Stomach (tissue), 9 donors: ENCODE results near the gene VWA2. TPM values are rescaled to one million over a fixed set of nuclear protein-coding genes. Genes with fewer than 3 reads are reported as not detected.

Experiments
- DNase-seq, 2 donors: peaks; one replicate each; pipeline versions ENCODE4 v3.0.0 to v3.0.0-alpha.2; 2013 to 2019
- H3K27ac ChIP-seq, 5 donors: fragments of 200-600 bp in 4 of 5; sonication (generic) in 4 of 5; one replicate each; pipeline ENCODE4 v1.5.1; 2013 to 2019; ENCODE audit warnings: mild to moderate bottlenecking in 1 of 5, moderate library complexity in 1 of 5
- H3K27me3 ChIP-seq, 3 donors: fragments of 200-600 bp; sonication (generic); one replicate each; pipeline ENCODE4 v1.5.1; 2017 to 2019; ENCODE audit warnings: mixed run types in 1 of 3
- H3K36me3 ChIP-seq, 4 donors: fragments of 200-600 bp; sonication (generic); 1 replicate in 3 of 4; 2 replicates in 1 of 4; pipeline ENCODE4 v1.5.1; 2016 to 2019
- H3K4me1 ChIP-seq, 4 donors: fragments of 200-600 bp; sonication (generic); one replicate each; pipeline ENCODE4 v1.5.1; 2016 to 2019
- H3K4me3 ChIP-seq, 4 donors: fragments of 200-600 bp; sonication (generic) in 3 of 4; one replicate each; pipeline ENCODE4 v1.5.1; 2016 to 2019; ENCODE audit warnings: mild to moderate bottlenecking in 1 of 4
- H3K9me3 ChIP-seq, 4 donors: fragments of 200-600 bp; sonication (generic); one replicate each; pipeline ENCODE4 v1.5.1; 2016 to 2019
- EP300 ChIP-seq: sonication (generic); formaldehyde crosslinking; IDR thresholded peaks from one replicate; pipeline ENCODE4 v1.6.1; 2017; ENCODE audit warnings: antibody characterized with exemption
- POLR2A ChIP-seq, 4 donors: fragments of 450-650 bp; IDR thresholded peaks; one replicate each; pipeline ENCODE4 v1.6.1; 2016; ENCODE audit warnings: antibody characterized with exemption in 4 of 4, control low read depth in 2 of 4, mild to moderate bottlenecking in 1 of 4, moderate library complexity in 1 of 4
- POLR2AphosphoS5 ChIP-seq, 3 donors: sonication (generic); formaldehyde crosslinking; IDR thresholded peaks; one replicate each; pipeline ENCODE4 v1.6.1; 2016; ENCODE audit warnings: antibody characterized with exemption in 3 of 3
- WGBS, 5 donors: extraction: QIAGEN DNeasy Blood & Tissue Kit in 3 of 5; methylation state at CpG; one replicate each; pipeline versions ENCODE4 v1.1.5 to v1.1.7; 2013 to 2018; 5-methylcytosine and 5-hydroxymethylcytosine counted together
- intact Hi-C: fragments of 100-400 bp; cut with DNase I; formaldehyde crosslinking; loops from one replicate; pipeline ENCODE4 v1.15.1; 2023; ENCODE audit warnings: low total_unique reads
- polyA plus RNA-seq, 3 donors: library from polyadenylated mRNA; stranded (reverse); fragments of 200-250 nt; gene quantifications; one replicate each; pipeline ENCODE4 v1.2.3, GENCODE V29; 2013
- total RNA-seq, 5 donors: library from RNA; depleted of rRNA; stranded (reverse); fragments of >200 nt; gene quantifications; one replicate each; pipeline versions ENCODE4 v1.1.0 to v1.2.3, GENCODE V29; 2014 to 2016
- TF ChIP-seq, protein P1 (sequence below), 7 experiments: fragments of 450-650 bp in 4 of 7; fragments of 200-600 bp in 3 of 7; sonication (generic) in 3 of 7; IDR thresholded peaks; one replicate each; pipeline ENCODE4 v1.5.1; 2016 to 2019; ENCODE audit warnings: antibody characterized with exemption in 7 of 7, control low read depth in 2 of 7, mild to moderate bottlenecking in 1 of 7
- donor health status: healthy with polysubstance abuse.
- donor health status: Bipolar disorder and iron deficiency.
- donor health status: healthy.

The VWA2 gene
- total and polyA plus RNA-seq, 8 donors: 0.46 to 20.7 (median 5.8) TPM

DNA sequence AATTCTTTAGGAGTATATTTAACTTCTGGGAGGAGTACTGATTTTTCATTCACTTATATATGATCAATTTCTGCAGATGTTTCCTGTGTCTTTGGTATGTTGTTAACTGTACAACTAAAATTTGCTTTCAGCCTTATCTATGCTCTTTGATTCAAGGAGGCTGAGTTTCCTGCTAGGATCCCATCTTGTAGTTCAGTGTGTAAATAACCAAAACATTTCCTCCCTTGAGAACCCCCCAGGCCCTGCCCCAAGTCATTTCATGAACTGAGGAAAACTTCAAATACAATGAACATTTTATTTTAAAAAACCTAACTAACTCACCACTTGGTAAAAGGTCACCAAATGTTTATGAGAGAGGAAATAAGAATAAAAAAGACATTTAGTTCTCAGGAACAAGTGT is 55.5 kb downstream of the VWA2 start:
- DNase-seq: no peak
- H3K27ac ChIP-seq: no peak overlapping the region
- H3K27me3 ChIP-seq: no peaks in the 10 kb centered on the region
- no peaks in the 10 kb centered on the region for H3K4me1 ChIP-seq
- intact Hi-C loops: no loop called here
- H3K9me3 ChIP-seq: peaks cover 3 to 29% (median 18%) of the 10 kb centered on the region in 4 donors
- peaks cover 23 to 70% (median 51%) of the 10 kb centered on the region in 4 donors for H3K36me3 ChIP-seq
- no peak for TF ChIP-seq POLR2AphosphoS5 (IDR thresholded peaks at IDR 0.05)
- TF ChIP-seq, protein P1, sequence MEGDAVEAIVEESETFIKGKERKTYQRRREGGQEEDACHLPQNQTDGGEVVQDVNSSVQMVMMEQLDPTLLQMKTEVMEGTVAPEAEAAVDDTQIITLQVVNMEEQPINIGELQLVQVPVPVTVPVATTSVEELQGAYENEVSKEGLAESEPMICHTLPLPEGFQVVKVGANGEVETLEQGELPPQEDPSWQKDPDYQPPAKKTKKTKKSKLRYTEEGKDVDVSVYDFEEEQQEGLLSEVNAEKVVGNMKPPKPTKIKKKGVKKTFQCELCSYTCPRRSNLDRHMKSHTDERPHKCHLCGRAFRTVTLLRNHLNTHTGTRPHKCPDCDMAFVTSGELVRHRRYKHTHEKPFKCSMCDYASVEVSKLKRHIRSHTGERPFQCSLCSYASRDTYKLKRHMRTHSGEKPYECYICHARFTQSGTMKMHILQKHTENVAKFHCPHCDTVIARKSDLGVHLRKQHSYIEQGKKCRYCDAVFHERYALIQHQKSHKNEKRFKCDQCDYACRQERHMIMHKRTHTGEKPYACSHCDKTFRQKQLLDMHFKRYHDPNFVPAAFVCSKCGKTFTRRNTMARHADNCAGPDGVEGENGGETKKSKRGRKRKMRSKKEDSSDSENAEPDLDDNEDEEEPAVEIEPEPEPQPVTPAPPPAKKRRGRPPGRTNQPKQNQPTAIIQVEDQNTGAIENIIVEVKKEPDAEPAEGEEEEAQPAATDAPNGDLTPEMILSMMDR (IDR thresholded peaks at IDR 0.05): no peak
- no peak for TF ChIP-seq POLR2A (IDR thresholded peaks at IDR 0.05)
- no peak for TF ChIP-seq EP300
- no peak overlapping the region for H3K4me3 ChIP-seq

DNA sequence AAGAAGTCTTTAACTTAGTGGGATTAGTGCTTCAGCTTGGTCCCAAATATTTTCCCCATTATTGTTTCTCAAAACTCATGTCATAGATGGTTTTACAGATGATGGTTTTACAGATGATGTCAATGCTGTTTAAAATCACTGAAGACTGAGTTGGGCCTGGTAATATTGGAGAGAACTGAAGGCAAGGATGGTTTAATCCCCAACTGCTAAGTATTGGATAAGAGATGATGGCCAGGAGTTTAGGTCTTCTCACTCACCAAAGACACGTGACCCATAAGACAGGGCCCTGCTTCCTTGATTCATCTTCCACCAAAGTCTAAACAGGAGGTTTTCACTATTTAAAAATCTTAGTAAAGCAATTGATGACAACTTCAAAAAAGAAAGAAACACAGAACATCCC is 56.3 kb downstream of the VWA2 start:
- Histone ChIP-seq H3K36me3 (peaks cover 23 to 78% (median 59%) of the 10 kb centered on the region in 4 donors), H3K4me1 (no peaks in the 10 kb centered on the region), H3K4me3 (no peak overlapping the region), H3K27me3 (no peaks in the 10 kb centered on the region), H3K27ac (no peak overlapping the region), H3K9me3 (peaks cover 3 to 29% (median 18%) of the 10 kb centered on the region in 4 donors)
- TF ChIP-seq, protein P1 (IDR thresholded peaks at IDR 0.05): no peak
- TF ChIP-seq POLR2AphosphoS5 (IDR thresholded peaks at IDR 0.05): no peak
- WGBS, 5 donors: 0 to 44% (median 0%) methylated on average over 1 of the region's 1 CpG
- DNase-seq: no peak
- intact Hi-C loops: no loop called here

DNA sequence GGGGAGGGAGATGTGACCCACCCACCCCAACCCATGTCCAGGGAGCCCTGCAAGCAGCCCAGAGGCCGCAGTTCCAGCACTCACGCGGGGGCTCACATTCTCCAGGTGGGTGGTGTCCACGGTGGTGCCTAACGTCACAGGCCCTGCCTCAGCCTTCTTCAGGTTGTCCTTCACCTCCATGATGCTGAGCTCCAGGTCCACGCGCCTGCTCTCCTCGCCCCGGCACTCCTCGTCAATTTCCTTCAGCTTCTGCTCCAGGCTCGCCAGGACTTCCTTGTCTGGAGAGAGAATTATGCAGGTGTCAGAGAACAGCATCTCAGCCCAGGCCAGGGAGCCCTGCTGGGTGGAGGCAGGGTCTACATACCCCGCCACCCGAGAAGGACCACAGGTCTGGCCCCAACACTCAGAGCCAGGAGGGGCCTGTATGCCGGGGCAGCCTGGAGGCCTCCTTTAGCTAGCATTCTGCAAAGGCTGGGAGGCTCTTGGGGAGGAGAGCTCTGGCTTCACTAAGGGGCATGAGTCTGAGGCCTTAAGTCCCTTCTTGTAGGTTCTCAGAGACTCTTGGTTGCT is 58.2 kb downstream of the VWA2 start:
- WGBS, 5 donors: 97 to 100% (median 98%) methylated on average over 11 to 14 of the region's 14 CpGs
- TF ChIP-seq, protein P1 (IDR thresholded peaks at IDR 0.05): no peak
- TF ChIP-seq POLR2AphosphoS5 (IDR thresholded peaks at IDR 0.05) (no peak), POLR2A (IDR thresholded peaks at IDR 0.05) (no peak), EP300 (no peak)
- no peak for DNase-seq
- peaks cover 3 to 29% (median 18%) of the 10 kb centered on the region in 4 donors for H3K9me3 ChIP-seq
- no peaks in the 10 kb centered on the region for H3K27me3 ChIP-seq
- no peak overlapping the region for H3K4me3 ChIP-seq
- H3K27ac ChIP-seq: no peak overlapping the region
- H3K4me1 ChIP-seq: no peaks in the 10 kb centered on the region
- peaks cover 23 to 81% (median 66%) of the 10 kb centered on the region in 4 donors for H3K36me3 ChIP-seq
- intact Hi-C loops: no loop called here

DNA sequence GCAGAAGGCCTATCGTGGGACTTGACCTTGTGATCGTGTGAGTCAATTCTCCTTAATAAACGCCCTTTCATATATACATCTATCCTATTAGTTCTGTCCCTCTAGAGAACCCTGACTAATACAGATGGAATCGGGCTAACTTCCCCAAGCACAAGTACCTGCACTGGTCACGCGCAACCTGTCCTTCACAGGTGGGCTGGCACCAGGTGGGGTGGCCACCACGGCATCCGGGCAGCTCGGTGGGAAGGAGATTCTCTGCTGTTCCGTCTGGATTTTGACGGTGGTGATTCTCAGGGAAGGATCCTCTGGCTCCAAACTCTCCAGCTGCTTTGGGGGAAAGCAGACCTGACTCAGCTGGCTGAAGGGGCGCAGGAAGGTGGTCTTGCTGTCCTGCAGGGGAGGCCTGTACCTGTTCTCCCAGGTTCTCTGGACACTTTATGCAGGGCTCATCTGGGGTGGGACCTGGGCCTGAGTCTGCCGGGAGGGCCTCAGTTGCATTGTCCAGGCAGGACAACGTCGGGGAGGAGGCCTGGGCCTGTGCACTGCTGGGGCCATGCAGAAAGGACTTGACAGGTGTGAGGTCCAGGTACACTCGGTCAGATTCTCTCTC is 61.1 kb downstream of the VWA2 start:
- no peak for DNase-seq
- intact Hi-C loops: loop anchor here (10.0 kb wide), 1 partner anchor 135 kb away; no protein-coding TSS in a partner anchor
- WGBS, 5 donors: 91 to 97% (median 92%) methylated on average over 12 to 16 of the region's 16 CpGs
- Histone ChIP-seq H3K27ac (no peak overlapping the region), H3K4me3 (no peak overlapping the region), H3K4me1 (peaks cover 10 to 18% (median 14%) of the 10 kb centered on the region in 4 donors), H3K27me3 (peaks cover 0 to 4% (median 0%) of the 10 kb centered on the region in 3 donors), H3K36me3 (peaks cover 23 to 70% (median 62%) of the 10 kb centered on the region in 4 donors), H3K9me3 (peaks cover 3 to 20% (median 16%) of the 10 kb centered on the region in 4 donors)
- TF ChIP-seq, protein P1 (IDR thresholded peaks at IDR 0.05): no peak
- TF ChIP-seq POLR2A (IDR thresholded peaks at IDR 0.05) (no peak), POLR2AphosphoS5 (IDR thresholded peaks at IDR 0.05) (no peak), EP300 (no peak)
